GM19193 (cell line): ENCODE results near the gene AATF.

Experiments used
- POLR2A ChIP-seq: IDR thresholded peaks from 4 replicates; pipeline ENCODE4 v1.6.1; 2011; ENCODE audit not compliant: insufficient read depth, insufficient read length; ENCODE audit errors: extremely low read depth

AATF gene

GRCh38 chr17:37087683-37088082 is 138.9 kb downstream of the AATF start:
- TF ChIP-seq POLR2A, result no peak

- no peak for TF ChIP-seq POLR2A
Observed at GRCh38 chr17:37088459-37088858, 139.7 kb downstream of the AATF start.

GRCh38 chr17:37088913-37089312 is 140.2 kb downstream of the AATF start:
- no peak for TF ChIP-seq POLR2A

- no peak for TF ChIP-seq POLR2A
Observed at GRCh38 chr17:37089956-37090355, 141.2 kb downstream of the AATF start.

GRCh38 chr17:37090941-37091340 is 142.2 kb downstream of the AATF start:
- TF ChIP-seq POLR2A, result no peak

- no peak for TF ChIP-seq POLR2A
Observed at GRCh38 chr17:37092071-37092470, 143.3 kb downstream of the AATF start.

GRCh38 chr17:37092701-37093100 is 143.9 kb downstream of the AATF start:
- no peak for TF ChIP-seq POLR2A

- TF ChIP-seq POLR2A, result no peak
Observed at GRCh38 chr17:37094391-37094790, 145.6 kb downstream of the AATF start.

GRCh38 chr17:37096071-37096470 is 147.3 kb downstream of the AATF start:
- TF ChIP-seq POLR2A, result no peak

- TF ChIP-seq POLR2A, result no peak
Observed at GRCh38 chr17:37097154-37097553, 148.4 kb downstream of the AATF start.

GRCh38 chr17:37098152-37098551 is 149.4 kb downstream of the AATF start:
- TF ChIP-seq POLR2A, result no peak

- TF ChIP-seq POLR2A, result no peak
Observed at GRCh38 chr17:37098910-37099664, 150.3 kb downstream of the AATF start.

GRCh38 chr17:37100231-37100630 is 151.5 kb downstream of the AATF start:
- TF ChIP-seq POLR2A, result no peak

- no peak for TF ChIP-seq POLR2A
Observed at GRCh38 chr17:37101306-37101705, 152.6 kb downstream of the AATF start.

- no peak for TF ChIP-seq POLR2A
Observed at GRCh38 chr17:37103231-37103630, 154.5 kb downstream of the AATF start.

- TF ChIP-seq POLR2A, result no peak
Observed at GRCh38 chr17:37106049-37106448, 157.3 kb downstream of the AATF start.
